Measurements from ENCODE around the gene SH2D2A. TPM values are rescaled to one million over a fixed set of nuclear protein-coding genes. Genes with fewer than 3 reads are reported as not detected.
A peak's percentile ranks its signal among the peaks of the same experiment; 100 is the strongest.

Gene SH2D2A
- total and polyA plus RNA-seq, 9 of the 15 experiments (the other 6 are each of a cell fraction or from before 2014, with no cell fraction given): 0.89 to 33.6 (median 6.9) TPM

DNA sequence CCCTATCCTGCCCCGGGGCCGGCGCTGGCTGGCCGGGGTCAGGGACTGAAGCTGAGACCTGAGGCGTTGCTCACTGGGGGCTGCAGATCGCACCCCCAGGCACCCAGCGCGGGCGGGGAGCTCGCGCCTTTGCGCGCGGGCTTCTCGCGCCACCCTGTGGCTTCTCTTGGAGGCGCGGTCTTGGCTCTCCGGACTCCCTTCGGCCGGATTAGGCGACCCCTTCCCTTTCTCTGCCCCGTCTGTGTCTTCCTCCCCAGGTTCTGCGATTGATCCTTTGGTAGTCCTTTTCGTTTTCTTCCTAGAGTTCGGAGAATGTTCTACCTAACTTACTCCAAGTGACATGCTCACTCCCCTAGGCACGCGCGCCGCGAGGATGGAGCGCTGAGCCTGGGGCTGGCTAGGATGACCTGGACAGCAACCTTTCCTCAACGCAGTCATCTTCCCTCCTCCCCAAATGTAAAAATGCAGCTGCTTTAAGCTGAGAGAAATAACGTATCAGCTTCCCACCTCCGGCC lies 43.5 kb upstream of the SH2D2A start:
- peak overlapping the region; percentile 30 to 78; a peak in 3 of 4 replicates for H3K9ac ChIP-seq (ENCODE audit: insufficient read depth in 1 of 2, low read depth in 2 of 2, low read length in 2 of 2)
- H3K4me2 ChIP-seq (ENCODE audit: insufficient read depth, low read length): peak overlapping the region; percentile 90
- CTCF ChIA-PET (ENCODE audit: low intra/inter-chr PET ratio): interaction anchor here (1.0 to 3.3 kb wide), 10 partner anchors 20 to 172 kb away, joined by 3 to 31 read pairs (median 6); no protein-coding TSS in a partner anchor
- in situ Hi-C loops (cut with MboI): loop anchor here (5.0 kb wide), 2 partner anchors 58 to 133 kb away; partner anchors contain the start of genes ISG20L2 and METTL25B
- H3K9me1 ChIP-seq (ENCODE audit: control insufficient read depth, insufficient read depth, low read length): no peaks in the 10 kb centered on the region
- H3K4me1 ChIP-seq (replicated peaks in 1 of 2; ENCODE audit: control insufficient read depth in 2 of 2, insufficient read depth in 2 of 2, low read length in 2 of 2): peaks cover 75 to 81% of the 10 kb centered on the region in 2 experiments
- peak overlapping the region; percentile 86 for H2AFZ ChIP-seq (ENCODE audit: low read depth, low read length)
- no peaks in the 10 kb centered on the region for H3K27me3 ChIP-seq (ENCODE audit: control insufficient read depth in 2 of 2, insufficient read depth in 2 of 2, low read length in 2 of 2)
- H3K27ac ChIP-seq (ENCODE audit: extremely low read depth, low read depth, low read length): no peak overlapping the region; the same call in 2 of the 3 replicates
- peaks cover 28% of the 10 kb centered on the region; the same call in 2 of the 3 replicates for H3K79me2 ChIP-seq (ENCODE audit: control insufficient read depth, insufficient read depth, low read length)
- peak overlapping the region; percentile 34 for H3K4me3 ChIP-seq
- no TSS peak for BruUV-seq (replicated peaks)
- FAIRE-seq (peak; percentile 69), DNase-seq (ENCODE audit: extremely low read depth in 1 of 4, low spot score in 3 of 4) (peak; percentile 80 to 86 (median 80)), ATAC-seq (peak; percentile 78)
- POLR2A ChIA-PET: interaction anchor here (0.5 to 2.3 kb wide), 19 partner anchors 10 to 507 kb away, joined by 3 to 17 read pairs (median 4); partner anchors contain the start of genes HDGF, ISG20L2 and METTL25B
- no peaks in the 10 kb centered on the region for H4K20me1 ChIP-seq (replicated peaks; ENCODE audit: control insufficient read depth, insufficient read depth, low read length)
- H3K9me3 ChIP-seq (replicated peaks; ENCODE audit: control insufficient read depth, insufficient read depth, low read depth, low read length): no peaks in the 10 kb centered on the region
- intact Hi-C loops (cut with micrococcal nuclease): loop anchor here (1.0 to 5.0 kb wide), 5 partner anchors 21 to 173 kb away; no protein-coding TSS in a partner anchor
- H3K36me3 ChIP-seq (ENCODE audit: control insufficient read depth, insufficient read depth, low read length): no peaks in the 10 kb centered on the region
- 1% methylated on average over 32 of the region's 35 CpGs for WGBS (ENCODE audit: insufficient coverage, low coverage, missing lambda C conversion rate)
- TF ChIP-seq SETDB1 (IDR thresholded peaks at IDR 0.05; ENCODE audit: low read length): no peak
- TF ChIP-seq CBX5 (IDR thresholded peaks at IDR 0.05; ENCODE audit: borderline replicate concordance, low read depth): no peak
- TF ChIP-seq DPF2 (IDR thresholded peaks at IDR 0.05): 0 out of 2 replicates have a peak, but pooled peaks have one; percentile 26
- TF ChIP-seq RBM39 (optimal IDR thresholded peaks at IDR 0.05; ENCODE audit: low read depth, low read length): no peak
- TF ChIP-seq SRF (CRISPR knock-in tag; IDR thresholded peaks at IDR 0.05): no peak
- TF ChIP-seq LCOR (CRISPR knock-in tag; IDR thresholded peaks at IDR 0.05): peak; percentile 79
- TF ChIP-seq RFX1 (IDR thresholded peaks at IDR 0.05): no peak
- TF ChIP-seq JUNB (CRISPR knock-in tag; conservative IDR thresholded peaks at IDR 0.05): no peak
- TF ChIP-seq, protein P1, sequence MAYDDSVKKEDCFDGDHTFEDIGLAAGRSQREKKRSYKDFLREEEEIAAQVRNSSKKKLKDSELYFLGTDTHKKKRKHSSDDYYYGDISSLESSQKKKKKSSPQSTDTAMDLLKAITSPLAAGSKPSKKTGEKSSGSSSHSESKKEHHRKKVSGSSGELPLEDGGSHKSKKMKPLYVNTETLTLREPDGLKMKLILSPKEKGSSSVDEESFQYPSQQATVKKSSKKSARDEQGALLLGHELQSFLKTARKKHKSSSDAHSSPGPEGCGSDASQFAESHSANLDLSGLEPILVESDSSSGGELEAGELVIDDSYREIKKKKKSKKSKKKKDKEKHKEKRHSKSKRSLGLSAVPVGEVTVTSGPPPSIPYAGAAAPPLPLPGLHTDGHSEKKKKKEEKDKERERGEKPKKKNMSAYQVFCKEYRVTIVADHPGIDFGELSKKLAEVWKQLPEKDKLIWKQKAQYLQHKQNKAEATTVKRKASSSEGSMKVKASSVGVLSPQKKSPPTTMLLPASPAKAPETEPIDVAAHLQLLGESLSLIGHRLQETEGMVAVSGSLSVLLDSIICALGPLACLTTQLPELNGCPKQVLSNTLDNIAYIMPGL (CRISPR knock-in tag; IDR thresholded peaks at IDR 0.05): no peak
- no peak for TF ChIP-seq SREBF1 (IDR thresholded peaks at IDR 0.05; ENCODE audit: borderline replicate concordance, low read depth, low read length)
- TF ChIP-seq HNRNPUL1 (IDR thresholded peaks at IDR 0.05; ENCODE audit: low read length): no peak
- 0 out of 2 replicates have a peak, but pooled peaks have one; percentile 35 for TF ChIP-seq ZBTB17 (CRISPR knock-in tag; IDR thresholded peaks at IDR 0.05)
- TF ChIP-seq ZSCAN32 (CRISPR knock-in tag; IDR thresholded peaks at IDR 0.05): no peak
- TF ChIP-seq RNF2 (IDR thresholded peaks at IDR 0.05): peak; percentile 48; the same call in 1 of the 2 replicates
- no peak for TF ChIP-seq ADNP (tag; IDR thresholded peaks at IDR 0.05)
- TF ChIP-seq BDP1 (IDR thresholded peaks at IDR 0.05; ENCODE audit: insufficient read depth, insufficient read length): no peak
- TF ChIP-seq ZNF174 (CRISPR knock-in tag; IDR thresholded peaks at IDR 0.05): no peak
- TF ChIP-seq, protein P2, sequence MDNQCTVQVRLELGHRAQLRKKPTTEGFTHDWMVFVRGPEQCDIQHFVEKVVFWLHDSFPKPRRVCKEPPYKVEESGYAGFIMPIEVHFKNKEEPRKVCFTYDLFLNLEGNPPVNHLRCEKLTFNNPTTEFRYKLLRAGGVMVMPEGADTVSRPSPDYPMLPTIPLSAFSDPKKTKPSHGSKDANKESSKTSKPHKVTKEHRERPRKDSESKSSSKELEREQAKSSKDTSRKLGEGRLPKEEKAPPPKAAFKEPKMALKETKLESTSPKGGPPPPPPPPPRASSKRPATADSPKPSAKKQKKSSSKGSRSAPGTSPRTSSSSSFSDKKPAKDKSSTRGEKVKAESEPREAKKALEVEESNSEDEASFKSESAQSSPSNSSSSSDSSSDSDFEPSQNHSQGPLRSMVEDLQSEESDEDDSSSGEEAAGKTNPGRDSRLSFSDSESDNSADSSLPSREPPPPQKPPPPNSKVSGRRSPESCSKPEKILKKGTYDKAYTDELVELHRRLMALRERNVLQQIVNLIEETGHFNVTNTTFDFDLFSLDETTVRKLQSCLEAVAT (IDR thresholded peaks at IDR 0.05): peak in 1 of 2 experiments; percentile 28; a peak in 1 of 4 replicates
- TF ChIP-seq KHSRP (IDR thresholded peaks at IDR 0.05): no peak
- no peak for TF ChIP-seq RAD51 (IDR thresholded peaks at IDR 0.05; ENCODE audit: borderline replicate concordance, low read depth)
- no peak for TF ChIP-seq BRD9 (IDR thresholded peaks at IDR 0.05; ENCODE audit: low read depth, partially characterized antibody)
- TF ChIP-seq BHLHE40 (IDR thresholded peaks at IDR 0.05; ENCODE audit: low read length): no peak
- TF ChIP-seq ARHGAP35 (IDR thresholded peaks at IDR 0.05; ENCODE audit: partially characterized antibody): no peak
- TF ChIP-seq CEBPB (tag; IDR thresholded peaks at IDR 0.05): no peak

Measured in K562 (cell line).